Transverse colon (tissue), 4 donors: ENCODE data around the gene HPGD.

Experiments
- CTCF ChIP-seq, 5 experiments: fragments of 200-600 bp in 3 of 5; fragments of 450-650 bp in 2 of 5; sonication (generic) in 3 of 5; IDR thresholded peaks; 1 replicate in 2 of 5; 2 replicates in 3 of 5; pipeline ENCODE4 v1.5.1; 2016 to 2017; ENCODE audit warnings: antibody characterized with exemption in 5 of 5, inconsistent platforms in 3 of 5, mild to moderate bottlenecking in 2 of 5, moderate library complexity in 1 of 5
- EP300 ChIP-seq: sonication (generic); formaldehyde crosslinking; IDR thresholded peaks from one replicate; pipeline ENCODE4 v1.6.1; 2017; ENCODE audit warnings: antibody characterized with exemption, low read depth
- POLR2A ChIP-seq: fragments of 450-650 bp; IDR thresholded peaks from one replicate; pipeline ENCODE4 v1.6.1; 2016; ENCODE audit warnings: antibody characterized with exemption, mild to moderate bottlenecking, moderate library complexity
- POLR2AphosphoS5 ChIP-seq, 3 donors: sonication (generic); formaldehyde crosslinking; IDR thresholded peaks; one replicate each; pipeline ENCODE4 v1.6.1; 2016; ENCODE audit warnings: antibody characterized with exemption in 3 of 3

GRCh38 chr4:174545268-174545667 is 23.0 kb upstream of the HPGD start:
- TF ChIP-seq EP300 (no peak), CTCF (IDR thresholded peaks at IDR 0.05) (no peak), POLR2AphosphoS5 (IDR thresholded peaks at IDR 0.05) (no peak), POLR2A (no peak)
